NCI-H2107 treated with DMSO at 0.1 percent for 48 hours (cell line): Measurements from ENCODE around the gene TSPAN17.
A peak's percentile ranks its signal among the peaks of the same experiment; 100 is the strongest.

Source experiments
- DNase-seq: peaks from one replicate; lab custom pipeline; 2025; ENCODE audit not compliant: unreplicated experiment; lab: John Stamatoyannopoulos, UW

The TSPAN17 gene

GRCh38 chr5:176658817-176659511 lies 11.7 kb downstream of the TSPAN17 start:
- DNase-seq = no peak

GRCh38 chr5:176659512-176659839 lies 12.2 kb downstream of the TSPAN17 start:
- DNase-seq = no peak

- no peak for DNase-seq
Measured at GRCh38 chr5:176659860-176660461, 12.7 kb downstream of the TSPAN17 start.

GRCh38 chr5:176660530-176660859 lies 13.2 kb downstream of the TSPAN17 start:
- no peak for DNase-seq

GRCh38 chr5:176660860-176661641 lies 13.8 kb downstream of the TSPAN17 start:
- DNase-seq = peak; percentile 19

- DNase-seq = no peak
Measured at GRCh38 chr5:176661676-176662075, 14.4 kb downstream of the TSPAN17 start.

- no peak for DNase-seq
Measured at GRCh38 chr5:176662371-176663333, 15.4 kb downstream of the TSPAN17 start.

- no peak for DNase-seq
Measured at GRCh38 chr5:176663566-176663965, 16.3 kb downstream of the TSPAN17 start.

GRCh38 chr5:176664479-176664878 lies 17.2 kb downstream of the TSPAN17 start:
- DNase-seq = no peak

GRCh38 chr5:176664886-176665285 lies 17.6 kb downstream of the TSPAN17 start:
- no peak for DNase-seq

- DNase-seq = no peak
Measured at GRCh38 chr5:176665517-176665916, 18.2 kb downstream of the TSPAN17 start.

- DNase-seq = no peak
Measured at GRCh38 chr5:176667637-176668036, 20.4 kb downstream of the TSPAN17 start.

- no peak for DNase-seq
Measured at GRCh38 chr5:176670449-176670848, 23.2 kb downstream of the TSPAN17 start.

- no peak for DNase-seq
Measured at GRCh38 chr5:176671399-176671798, 24.1 kb downstream of the TSPAN17 start.

- no peak for DNase-seq
Measured at GRCh38 chr5:176671890-176672747, 24.8 kb downstream of the TSPAN17 start.

GRCh38 chr5:176673651-176674583 lies 26.6 kb downstream of the TSPAN17 start:
- no peak for DNase-seq

- DNase-seq = no peak
Measured at GRCh38 chr5:176674799-176675198, 27.5 kb downstream of the TSPAN17 start.

GRCh38 chr5:176675676-176676360 lies 28.5 kb downstream of the TSPAN17 start:
- DNase-seq = no peak
